ENCODE results near the gene PSMA5. TPM values are rescaled to one million over a fixed set of nuclear protein-coding genes. Genes with fewer than 3 reads are reported as not detected.

Gene PSMA5
- total RNA-seq, 1 donor from 2014 or later, result 143 TPM

- Histone ChIP-seq H3K9me3 (ENCODE audit: insufficient read depth, low read depth, low read length) (no peaks in the 10 kb centered on the region), H3K4me1 (ENCODE audit: insufficient read depth, low read length) (peaks cover 11% of the 10 kb centered on the region), H3K27ac (ENCODE audit: low read depth, low read length) (peak overlapping the region; percentile 83), H4K20me1 (ENCODE audit: insufficient read depth, low read length) (no peaks in the 10 kb centered on the region), H3K36me3 (ENCODE audit: insufficient read depth, low read length) (no peaks in the 10 kb centered on the region), H3K4me3 (ENCODE audit: insufficient read depth, low read depth, low read length) (no peak overlapping the region), H3K9ac (ENCODE audit: low read length) (peak overlapping the region; percentile 28), H3K79me2 (ENCODE audit: insufficient read depth, low read length) (no peaks in the 10 kb centered on the region), H2AFZ (ENCODE audit: low read depth, low read length) (peak overlapping the region; percentile 49), H3K4me2 (ENCODE audit: low read length) (peak overlapping the region; percentile 65), H3K27me3 (ENCODE audit: insufficient read depth, low read length) (peaks cover 6% of the 10 kb centered on the region)
- Mint-ChIP-seq H3K9me3 (ENCODE audit: unreplicated experiment) (no peaks in the 10 kb centered on the region), H3K4me1 (ENCODE audit: low read depth, unreplicated experiment) (no peaks in the 10 kb centered on the region), H3K4me3 (ENCODE audit: unreplicated experiment) (no peak overlapping the region), H3K27me3 (ENCODE audit: low read depth, unreplicated experiment) (no peaks in the 10 kb centered on the region), H3K27ac (ENCODE audit: unreplicated experiment) (no peak overlapping the region), H3K36me3 (ENCODE audit: low read depth, unreplicated experiment) (peaks cover 2% of the 10 kb centered on the region)
- FAIRE-seq, result no peak
- no peak for TF ChIP-seq EZH2 (IDR thresholded peaks at IDR 0.05; ENCODE audit: insufficient read depth, low read length)
- TF ChIP-seq CTCF (IDR thresholded peaks at IDR 0.05; ENCODE audit: insufficient read depth, low read depth, low read length), result no peak
- DNase-seq (ENCODE audit: low read depth), result peak; percentile 93
Measured at GRCh38 chr1:109438798-109439297, 12.6 kb upstream of the PSMA5 start.

- FAIRE-seq, result no peak
- no peak overlapping the region for H3K27ac Mint-ChIP-seq (ENCODE audit: unreplicated experiment)
- peaks cover 2% of the 10 kb centered on the region for H3K36me3 Mint-ChIP-seq (ENCODE audit: low read depth, unreplicated experiment)
Measured at GRCh38 chr1:109434484-109434883, 8.2 kb upstream of the PSMA5 start.

More at GRCh38 chr1:109434484-109434883, 8.2 kb upstream of the PSMA5 start:
- Histone ChIP-seq H3K79me2 (ENCODE audit: insufficient read depth, low read length) (no peaks in the 10 kb centered on the region), H3K4me2 (ENCODE audit: low read length) (no peak overlapping the region), H3K36me3 (ENCODE audit: insufficient read depth, low read length) (no peaks in the 10 kb centered on the region), H4K20me1 (ENCODE audit: insufficient read depth, low read length) (no peaks in the 10 kb centered on the region), H3K27me3 (ENCODE audit: insufficient read depth, low read length) (no peaks in the 10 kb centered on the region), H3K27ac (ENCODE audit: low read depth, low read length) (no peak overlapping the region), H3K4me1 (ENCODE audit: insufficient read depth, low read length) (peaks cover 11% of the 10 kb centered on the region), H3K9me3 (ENCODE audit: insufficient read depth, low read depth, low read length) (no peaks in the 10 kb centered on the region), H2AFZ (ENCODE audit: low read depth, low read length) (no peak overlapping the region), H3K9ac (ENCODE audit: low read length) (no peak overlapping the region), H3K4me3 (ENCODE audit: insufficient read depth, low read depth, low read length) (no peak overlapping the region)
- H3K27me3 Mint-ChIP-seq (ENCODE audit: low read depth, unreplicated experiment), result no peaks in the 10 kb centered on the region
- TF ChIP-seq EZH2 (IDR thresholded peaks at IDR 0.05; ENCODE audit: insufficient read depth, low read length) (no peak), CTCF (IDR thresholded peaks at IDR 0.05; ENCODE audit: insufficient read depth, low read depth, low read length) (no peak)
- H3K4me3 Mint-ChIP-seq (ENCODE audit: unreplicated experiment), result no peak overlapping the region
- H3K9me3 Mint-ChIP-seq (ENCODE audit: unreplicated experiment), result peaks cover 4% of the 10 kb centered on the region
- no peaks in the 10 kb centered on the region for H3K4me1 Mint-ChIP-seq (ENCODE audit: low read depth, unreplicated experiment)
- no peak for DNase-seq (ENCODE audit: low read depth)
